Retinal pigment epithelial cell (primary cell): Measurements from ENCODE around the gene AQP5.

Experiments used
- DNase-seq: peaks from one replicate; pipeline ENCODE4 v3.0.0-alpha.2; 2010; ENCODE audit warnings: low read depth
- H3K4me3 ChIP-seq: 2 replicates; pipeline ENCODE4 v1.5.1; 2011; ENCODE audit warnings: mild to moderate bottlenecking, low read length, control low read depth, moderate library complexity
- CTCF ChIP-seq: conservative IDR thresholded peaks from 2 replicates; pipeline ENCODE4 v1.5.1; 2011; ENCODE audit warnings: low read depth, low read length, control low read depth, inconsistent platforms

AQP5 gene

DNA sequence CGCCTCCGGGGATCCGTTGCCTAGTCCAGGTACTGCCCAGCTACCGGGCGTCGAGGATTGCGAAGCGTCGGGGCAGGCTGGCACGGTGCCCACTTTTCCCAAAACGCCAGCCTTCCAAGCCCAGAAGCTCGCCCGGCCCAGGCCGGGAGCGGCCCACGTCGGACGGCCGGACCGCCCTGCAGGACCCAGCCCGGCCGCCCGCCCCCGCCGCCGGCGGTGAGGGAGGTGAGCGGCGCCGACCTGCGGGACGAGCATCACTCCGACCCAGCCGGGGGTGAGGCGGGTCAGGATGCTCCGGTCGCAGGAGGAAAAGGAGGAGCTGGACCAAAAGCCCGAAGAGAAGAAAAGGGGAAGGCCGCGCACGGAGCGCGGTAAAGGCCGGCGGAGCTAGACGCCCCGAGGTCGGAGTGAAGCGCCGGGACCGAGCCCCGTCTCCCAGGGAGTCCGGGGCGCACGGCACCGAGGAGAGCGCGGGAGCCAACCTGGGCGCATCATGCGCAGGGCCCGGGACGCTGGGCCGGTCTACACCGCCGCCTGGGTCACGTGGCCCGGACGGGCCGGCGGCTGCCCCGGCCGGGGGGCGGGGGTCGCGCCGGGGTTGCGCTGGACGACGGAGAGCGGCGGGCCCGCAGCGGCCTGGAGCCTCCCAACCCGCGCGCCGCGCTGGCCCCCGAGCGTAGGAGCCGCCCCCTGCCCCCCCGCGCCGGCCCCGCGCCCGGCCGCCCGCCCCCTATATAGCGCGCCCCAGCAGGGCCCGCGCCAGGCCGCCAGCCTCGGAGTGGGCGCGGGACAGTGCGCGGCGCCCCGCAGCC, at the start of gene AQP5:
Gene AQP5 (plus strand): TSS at position 762 of the 812 bp plus-strand sequence. CDS start 146 bp downstream, outside the sequence.
- no peak for TF ChIP-seq CTCF
- DNase-seq, result no peak
- H3K4me3 ChIP-seq, result peak within 1 kb of the TSS; percentile 23

DNA sequence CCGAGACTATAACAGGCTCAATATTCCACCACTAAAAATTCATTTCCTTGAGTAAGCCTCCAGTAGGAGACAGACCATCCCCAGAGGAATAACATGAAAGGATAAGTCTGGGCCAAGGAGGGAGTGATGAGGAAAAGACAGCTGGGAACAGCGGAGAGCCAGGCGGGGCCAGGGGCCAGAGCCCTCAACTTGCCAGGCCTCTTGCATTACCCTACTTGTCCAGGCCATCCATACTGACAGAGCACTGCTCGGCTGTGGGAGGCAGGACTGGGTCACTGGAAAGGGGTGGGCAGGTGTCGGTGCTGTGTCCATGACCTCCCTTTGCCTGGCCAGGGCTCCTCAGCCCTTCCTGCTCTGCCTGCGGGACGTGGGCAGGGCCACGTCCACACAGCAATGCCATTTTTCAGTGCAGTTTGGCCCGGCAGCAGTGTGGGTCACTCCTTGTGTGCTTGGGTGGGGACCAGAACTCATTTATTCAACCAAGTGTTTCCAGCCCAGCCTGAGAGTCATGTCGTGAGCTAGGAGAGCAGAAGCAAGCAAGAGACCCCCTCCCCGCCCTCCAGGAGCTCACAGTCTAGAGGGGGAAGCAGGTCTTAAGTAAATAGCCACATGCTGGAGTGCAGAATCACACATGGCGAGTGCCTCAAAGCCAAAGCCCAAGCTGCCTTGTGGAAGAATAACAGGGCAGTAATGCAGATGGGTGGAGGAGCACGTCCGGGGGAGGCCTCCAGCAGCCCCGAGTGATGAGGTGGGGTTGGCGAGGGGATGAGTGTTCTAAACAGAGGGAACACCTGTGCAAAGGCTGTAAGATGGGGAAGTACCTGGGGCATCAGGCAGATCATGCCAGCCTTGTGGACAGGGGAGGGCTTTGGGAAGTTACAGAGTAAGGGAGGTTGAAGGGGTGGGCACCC, 49.1 kb upstream of the AQP5 start:
- no peak for DNase-seq
- H3K4me3 ChIP-seq, result no peak overlapping the region
- no peak for TF ChIP-seq CTCF

GRCh38 chr12:49916129-49916919, 45.3 kb upstream of the AQP5 start:
- no peak for DNase-seq
- no peak for TF ChIP-seq CTCF
- no peak overlapping the region for H3K4me3 ChIP-seq

DNA sequence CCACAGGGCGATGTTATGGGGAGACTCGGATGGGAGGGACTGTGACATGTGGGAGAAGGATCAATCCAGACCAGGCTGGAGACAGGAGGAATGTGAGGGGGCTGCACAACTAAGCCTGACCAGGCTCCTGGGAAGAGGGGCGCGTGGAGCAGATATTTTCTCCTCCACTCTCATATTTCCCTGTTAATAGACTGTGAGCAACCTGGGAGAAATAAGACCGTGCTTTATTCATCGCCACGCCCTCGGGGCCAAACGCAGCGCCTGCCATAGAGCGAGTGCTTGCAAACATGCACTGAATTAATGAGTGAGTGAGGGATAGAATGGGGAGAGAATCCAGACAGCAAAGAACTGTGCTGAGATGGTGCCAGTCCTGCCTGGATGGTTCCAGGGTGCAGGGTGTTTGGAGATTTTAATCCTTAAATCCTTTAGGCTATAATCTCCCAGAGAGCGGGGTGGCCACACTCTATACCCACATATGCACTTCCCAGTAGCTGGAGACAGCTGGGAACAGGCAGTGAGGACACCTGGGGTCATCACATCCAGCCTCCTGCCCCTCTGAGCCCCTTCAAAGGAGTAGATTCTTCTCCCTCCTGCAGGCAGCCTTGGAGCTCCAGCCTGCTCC, 44.4 kb upstream of the AQP5 start:
- no peak for DNase-seq
- no peak overlapping the region for H3K4me3 ChIP-seq
- no peak for TF ChIP-seq CTCF

- no peak for DNase-seq
- no peak for TF ChIP-seq CTCF
- H3K4me3 ChIP-seq, result no peak overlapping the region
These were observed 43.9 kb upstream of the AQP5 start for GRCh38 chr12:49917788-49918173.

DNA sequence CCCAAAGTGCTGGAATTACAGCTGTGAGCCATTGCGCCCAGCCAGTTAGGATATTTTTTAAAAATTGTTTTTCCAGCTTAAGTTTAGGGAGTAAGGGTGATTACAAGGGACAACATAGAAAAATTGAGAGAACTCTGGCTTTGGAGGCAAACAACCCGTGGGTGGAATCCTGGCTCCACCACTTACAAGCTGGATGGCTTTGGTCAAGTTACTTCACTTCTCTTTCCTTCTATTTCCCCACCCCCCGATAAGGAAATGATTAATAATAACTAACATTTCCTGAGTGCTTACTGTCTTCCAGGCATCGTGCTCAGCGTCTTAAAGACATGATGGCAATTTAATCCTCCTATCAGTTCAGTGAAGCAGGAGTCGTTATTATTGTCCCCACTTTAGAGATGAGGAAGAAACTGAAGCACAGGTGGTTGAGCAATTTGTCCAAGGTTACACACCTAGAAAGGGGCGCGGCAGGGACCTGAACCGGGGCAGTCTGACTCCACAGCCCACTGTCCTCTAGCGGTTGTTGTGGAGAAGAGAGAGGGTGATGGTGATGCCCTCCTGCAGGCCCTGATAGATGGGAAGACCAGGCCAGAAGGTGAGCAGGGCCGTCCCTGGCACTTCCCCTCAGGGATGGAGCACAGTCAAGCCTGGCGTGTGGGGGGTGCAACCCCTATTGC, 41.3 kb upstream of the AQP5 start:
- H3K4me3 ChIP-seq, result no peak overlapping the region
- DNase-seq, result no peak
- no peak for TF ChIP-seq CTCF
